ENCODE measurements around the gene SYCP2.
A peak's percentile ranks its signal among the peaks of the same experiment; 100 is the strongest.

The SYCP2 gene

DNA sequence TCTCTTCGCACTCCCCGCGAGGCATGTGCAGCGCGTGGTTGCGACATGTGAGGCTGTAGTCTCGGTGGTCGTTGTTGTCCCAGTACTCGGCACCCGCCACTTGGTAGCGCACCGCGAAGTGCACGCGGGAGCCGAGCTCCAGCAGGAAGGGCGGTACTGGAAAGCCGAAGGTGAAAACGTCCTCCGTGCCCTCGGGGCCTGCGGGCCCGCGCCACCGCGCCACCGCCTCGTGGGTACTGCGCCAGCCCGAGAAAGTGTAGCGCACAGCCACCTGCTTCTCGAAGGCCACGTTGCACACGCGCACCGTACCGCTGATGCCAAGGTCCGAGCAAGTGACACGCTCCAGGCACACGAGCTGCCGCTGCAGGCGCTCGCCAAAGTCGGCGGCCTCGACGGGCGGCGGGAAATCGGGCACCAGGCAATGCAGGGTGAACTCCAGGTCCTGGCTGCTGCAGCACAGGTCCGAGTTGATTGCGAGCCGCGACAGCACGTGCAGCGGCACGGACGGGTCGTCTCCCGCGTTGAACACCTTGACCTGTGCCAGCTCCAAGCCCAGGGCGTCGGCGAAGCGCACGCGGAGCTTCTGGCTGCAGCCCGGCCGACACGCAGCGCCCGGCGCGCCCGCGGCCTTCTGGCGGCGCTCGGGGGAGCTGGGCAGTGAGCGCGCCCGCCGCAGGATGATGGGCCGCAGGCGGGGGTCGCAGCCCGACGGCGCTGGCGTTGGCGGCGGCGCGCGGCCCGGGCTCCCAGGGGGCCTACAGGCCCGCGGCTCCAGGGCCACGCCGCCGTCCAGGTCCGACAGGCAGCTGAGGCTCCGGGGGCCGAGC is 5.8 kb upstream of the SYCP2 start:
- DNase-seq (ENCODE audit: extremely low read depth, low read depth) = no peak
- TF ChIP-seq CTCF (IDR thresholded peaks at IDR 0.05; ENCODE audit: low read depth, low read length, missing control alignments) = no peak
- H3K4me3 ChIP-seq (replicated peaks; ENCODE audit: low read depth, low read length) = peak overlapping the region; percentile 82

DNA sequence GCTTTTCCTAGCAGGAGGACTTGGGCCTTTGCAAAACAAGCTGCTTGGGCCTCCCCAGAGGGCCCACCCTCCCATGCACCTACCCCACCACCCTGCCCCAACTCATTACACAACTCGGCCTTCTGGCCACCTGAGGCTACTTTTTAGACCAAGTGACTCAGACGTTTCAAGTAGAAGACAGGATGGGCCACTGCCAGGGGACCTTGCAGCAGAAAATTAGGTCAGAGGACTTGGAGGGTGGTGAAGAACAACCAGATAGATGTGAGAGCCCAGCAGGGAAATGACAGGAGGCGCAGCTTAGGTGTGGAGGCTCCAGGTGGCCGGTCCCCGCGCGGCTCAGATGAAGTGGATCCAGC is 5.2 kb upstream of the SYCP2 start:
- DNase-seq (ENCODE audit: extremely low read depth, low read depth) = no peak

DNA sequence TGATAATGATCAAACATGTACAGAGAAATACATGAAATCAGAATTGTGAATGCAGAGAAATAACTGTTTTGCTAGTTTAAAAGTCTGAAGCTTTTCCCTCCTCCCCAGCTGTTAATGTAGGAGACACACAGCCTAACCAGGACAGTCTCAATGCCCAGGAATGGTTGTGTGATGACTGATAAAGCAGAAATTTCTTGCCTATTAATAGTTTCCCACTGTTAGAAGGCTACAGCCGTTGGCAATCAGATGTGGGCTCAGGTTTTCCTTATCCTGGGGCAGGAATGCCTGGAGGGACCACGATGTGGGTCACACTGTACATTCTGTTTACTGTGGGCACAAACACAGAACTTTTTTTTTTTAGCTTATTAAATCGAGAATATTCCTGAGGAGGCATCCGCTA is 4.8 kb upstream of the SYCP2 start:
- H3K4me3 ChIP-seq (replicated peaks; ENCODE audit: low read depth, low read length) = peak overlapping the region; percentile 12
- no peak for DNase-seq (ENCODE audit: extremely low read depth, low read depth)

More for the DNA sequence above, 5.2 kb upstream of the SYCP2 start:
- TF ChIP-seq CTCF (IDR thresholded peaks at IDR 0.05; ENCODE audit: low read depth, low read length, missing control alignments) = no peak
- peak overlapping the region; percentile 12 for H3K4me3 ChIP-seq (replicated peaks; ENCODE audit: low read depth, low read length)

DNA sequence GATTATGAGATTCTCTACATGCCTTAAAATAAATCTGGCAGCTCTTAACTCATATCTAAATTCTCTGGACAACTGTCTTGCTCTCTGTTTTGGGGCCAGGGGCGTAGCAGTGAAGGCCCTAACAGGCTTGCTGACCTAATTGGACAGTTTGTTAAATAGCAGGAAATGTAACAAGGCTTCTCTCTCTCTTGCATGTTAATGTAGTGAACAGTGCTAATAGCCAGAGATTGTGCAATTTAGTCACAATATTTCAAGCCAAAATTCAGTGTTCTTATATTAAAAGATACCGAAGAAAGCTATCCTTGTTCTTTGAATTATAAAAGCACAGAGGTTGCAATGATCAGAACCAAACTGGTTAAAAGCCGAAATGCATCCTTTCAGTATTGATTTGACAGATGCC is 3.7 kb upstream of the SYCP2 start:
- no peak overlapping the region for H3K4me3 ChIP-seq (replicated peaks; ENCODE audit: low read depth, low read length)
- no peak for DNase-seq (ENCODE audit: extremely low read depth, low read depth)
- TF ChIP-seq CTCF (IDR thresholded peaks at IDR 0.05; ENCODE audit: low read depth, low read length, missing control alignments) = no peak

More for the DNA sequence above, 4.8 kb upstream of the SYCP2 start:
- no peak for TF ChIP-seq CTCF (IDR thresholded peaks at IDR 0.05; ENCODE audit: low read depth, low read length, missing control alignments)

- no peak overlapping the region for H3K4me3 ChIP-seq (replicated peaks; ENCODE audit: low read depth, low read length)
- no peak for DNase-seq (ENCODE audit: extremely low read depth, low read depth)
- TF ChIP-seq CTCF (IDR thresholded peaks at IDR 0.05; ENCODE audit: low read depth, low read length, missing control alignments) = no peak
Measured at GRCh38 chr20:59936409-59936808, 3.0 kb upstream of the SYCP2 start.

- H3K4me3 ChIP-seq (replicated peaks; ENCODE audit: low read depth, low read length) = no peak overlapping the region
- DNase-seq (ENCODE audit: extremely low read depth, low read depth) = no peak
- TF ChIP-seq CTCF (IDR thresholded peaks at IDR 0.05; ENCODE audit: low read depth, low read length, missing control alignments) = no peak
Measured at GRCh38 chr20:59935457-59936185, 2.2 kb upstream of the SYCP2 start.

All from HFF-Myc (cell line).